HG02610 (cell line): Measurements from ENCODE around the gene STUB1.
A peak's percentile ranks its signal among the peaks of the same experiment; 100 is the strongest.
"Not testable (repeated sequence)": the region's sequence is repeated elsewhere in the genome, so short reads cannot be mapped to it uniquely, and the experiment has no call there.

ENCODE experiments used
- ATAC-seq: cut with Tn5 transposase; IDR thresholded peaks from one replicate; pipeline ENCODE4 v1.9.1; 2021; ENCODE audit warnings: mild to moderate bottlenecking, moderate library complexity; ENCODE audit not compliant: unreplicated experiment

Gene STUB1

DNA sequence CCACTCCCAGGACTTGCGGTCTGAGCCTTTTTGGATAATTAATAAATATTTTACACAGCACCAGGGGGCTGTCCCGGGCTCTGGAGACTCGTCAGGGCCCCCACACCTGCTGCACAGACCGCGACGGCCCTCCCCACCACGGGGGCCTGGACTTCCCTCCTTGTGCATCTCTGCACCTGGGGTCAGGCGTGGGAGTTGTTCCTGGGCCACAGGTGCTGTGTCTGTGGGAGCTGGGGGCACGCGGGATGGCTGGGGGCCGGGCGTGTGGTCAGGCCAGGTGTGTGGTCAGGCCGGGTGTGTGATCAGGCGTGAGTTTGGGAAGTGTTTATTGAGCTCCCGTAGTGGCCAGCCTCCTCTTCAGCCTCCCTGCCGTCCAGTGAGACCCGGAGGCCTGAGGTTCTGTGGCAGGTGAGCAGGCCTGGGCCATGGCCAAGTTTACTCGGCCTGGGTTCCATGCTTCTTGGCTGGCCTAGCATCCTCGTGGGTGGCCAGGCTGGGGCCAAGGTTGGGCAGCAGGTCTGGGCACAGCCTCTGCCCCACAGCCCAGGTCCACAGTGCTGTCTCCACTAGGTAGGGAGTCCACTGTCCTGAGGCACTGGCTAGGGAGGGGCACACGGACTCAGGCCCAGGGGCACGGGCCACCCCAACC lies 1.9 kb upstream of the STUB1 start:
- no peak for ATAC-seq

DNA sequence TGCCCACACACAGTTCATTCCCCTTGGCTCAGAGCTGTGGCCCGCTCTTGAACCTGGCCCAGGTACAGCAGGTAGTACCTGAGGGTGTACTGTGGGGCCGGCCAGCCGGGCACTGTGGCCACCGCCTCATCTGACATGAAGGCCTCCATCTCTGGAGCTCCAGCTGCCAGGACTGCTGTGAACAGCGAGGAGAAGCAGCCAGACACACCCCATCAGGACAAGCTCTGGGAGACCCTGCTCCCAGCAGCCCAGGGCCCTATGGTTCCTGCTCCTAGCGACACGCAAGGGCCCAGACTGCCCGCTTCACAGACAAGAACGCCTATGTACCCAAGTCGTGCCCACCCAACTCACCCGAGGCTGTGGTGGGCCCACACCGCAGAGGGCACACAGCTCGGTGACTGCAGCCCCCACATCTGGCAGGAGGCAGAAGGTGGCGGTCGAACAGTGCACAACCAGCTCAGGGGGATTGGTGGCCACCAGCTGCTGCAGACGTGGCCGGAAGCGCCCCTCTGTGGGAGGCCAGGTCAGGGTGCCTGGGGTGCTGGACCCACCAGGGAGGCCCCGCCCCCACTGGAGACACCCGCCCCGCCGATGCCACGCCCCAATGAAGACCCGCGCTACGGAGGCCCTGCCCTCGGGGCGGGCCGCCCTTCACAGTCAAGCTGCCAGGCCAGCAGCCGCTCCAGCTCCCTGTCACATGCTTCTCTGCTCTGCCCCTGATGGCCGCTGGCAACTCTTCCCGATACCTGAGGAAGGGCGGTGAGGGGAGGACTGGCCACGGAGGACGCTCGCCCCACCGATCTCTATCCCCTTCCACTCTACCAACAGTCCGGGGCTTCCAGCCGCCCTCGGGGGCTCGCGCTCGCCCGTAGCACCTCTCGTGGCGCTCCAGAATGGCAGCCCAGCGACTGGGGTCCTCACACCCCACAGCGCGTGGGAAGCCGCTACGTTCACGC lies 1.1 kb upstream of the STUB1 start:
- ATAC-seq: no peak

DNA sequence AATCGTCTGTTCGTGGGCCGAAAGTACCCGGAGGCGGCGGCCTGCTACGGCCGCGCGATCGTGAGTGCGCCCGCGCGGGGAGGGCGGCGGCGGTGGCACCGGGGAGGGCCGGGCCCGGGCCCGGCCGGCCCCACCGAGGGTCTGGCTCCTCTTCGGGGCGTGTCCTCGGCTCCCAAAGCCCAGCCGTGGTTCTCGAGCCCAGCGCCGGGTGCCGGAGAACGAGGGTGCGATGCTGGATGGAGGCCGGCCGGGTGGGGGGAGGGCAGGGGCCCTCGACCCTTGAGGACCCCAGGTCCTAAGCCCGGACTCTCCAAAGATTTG lies 375 bp downstream of the STUB1 start:
- ATAC-seq: no peak

DNA sequence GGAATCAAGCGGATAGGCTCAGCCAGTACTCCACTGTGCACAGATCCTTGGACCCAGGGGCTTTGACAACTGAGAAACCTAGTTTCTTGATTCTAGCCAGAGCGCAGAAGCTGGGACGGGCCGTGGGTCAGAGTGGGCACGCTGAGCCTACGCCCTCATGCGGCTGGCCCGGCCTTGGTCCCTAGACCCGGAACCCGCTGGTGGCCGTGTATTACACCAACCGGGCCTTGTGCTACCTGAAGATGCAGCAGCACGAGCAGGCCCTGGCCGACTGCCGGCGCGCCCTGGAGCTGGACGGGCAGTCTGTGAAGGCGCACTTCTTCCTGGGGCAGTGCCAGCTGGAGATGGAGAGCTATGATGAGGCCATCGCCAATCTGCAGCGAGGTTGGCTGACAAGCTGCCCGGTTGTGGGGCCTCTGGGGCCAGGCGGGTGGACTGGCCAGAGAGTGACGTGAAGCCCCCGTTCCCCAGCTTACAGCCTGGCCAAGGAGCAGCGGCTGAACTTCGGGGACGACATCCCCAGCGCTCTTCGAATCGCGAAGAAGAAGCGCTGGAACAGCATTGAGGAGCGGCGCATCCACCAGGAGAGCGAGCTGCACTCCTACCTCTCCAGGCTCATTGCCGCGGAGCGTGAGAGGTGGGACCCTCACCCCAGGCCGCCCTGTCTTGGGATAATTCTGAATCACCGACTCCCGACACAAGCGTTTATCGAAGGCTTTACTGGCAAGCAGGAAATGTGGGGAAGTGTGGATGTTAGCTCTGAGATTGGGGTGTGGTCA lies 946 bp downstream of the STUB1 start:
- no peak for ATAC-seq

DNA sequence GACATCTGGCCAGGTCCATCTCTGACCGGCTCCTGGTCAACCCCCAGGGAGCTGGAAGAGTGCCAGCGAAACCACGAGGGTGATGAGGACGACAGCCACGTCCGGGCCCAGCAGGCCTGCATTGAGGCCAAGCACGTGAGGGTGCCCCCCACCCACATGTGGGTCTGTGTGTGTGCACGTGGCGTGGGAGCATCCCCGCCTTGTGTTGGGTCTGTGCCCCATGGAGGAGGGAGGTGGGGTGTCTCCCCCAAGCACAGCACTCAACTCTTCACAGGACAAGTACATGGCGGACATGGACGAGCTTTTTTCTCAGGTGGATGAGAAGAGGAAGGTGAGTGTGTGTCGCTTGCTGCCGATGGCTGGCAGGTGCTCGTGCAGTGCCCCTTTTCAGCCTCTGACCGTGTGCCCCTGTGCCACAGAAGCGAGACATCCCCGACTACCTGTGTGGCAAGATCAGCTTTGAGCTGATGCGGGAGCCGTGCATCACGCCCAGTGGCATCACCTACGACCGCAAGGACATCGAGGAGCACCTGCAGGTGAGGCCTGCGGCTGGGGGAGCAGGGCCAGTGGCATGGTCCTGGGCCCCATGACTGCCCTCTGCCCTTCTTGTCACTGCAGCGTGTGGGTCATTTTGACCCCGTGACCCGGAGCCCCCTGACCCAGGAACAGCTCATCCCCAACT lies 1.7 kb downstream of the STUB1 start:
- no peak for ATAC-seq

DNA sequence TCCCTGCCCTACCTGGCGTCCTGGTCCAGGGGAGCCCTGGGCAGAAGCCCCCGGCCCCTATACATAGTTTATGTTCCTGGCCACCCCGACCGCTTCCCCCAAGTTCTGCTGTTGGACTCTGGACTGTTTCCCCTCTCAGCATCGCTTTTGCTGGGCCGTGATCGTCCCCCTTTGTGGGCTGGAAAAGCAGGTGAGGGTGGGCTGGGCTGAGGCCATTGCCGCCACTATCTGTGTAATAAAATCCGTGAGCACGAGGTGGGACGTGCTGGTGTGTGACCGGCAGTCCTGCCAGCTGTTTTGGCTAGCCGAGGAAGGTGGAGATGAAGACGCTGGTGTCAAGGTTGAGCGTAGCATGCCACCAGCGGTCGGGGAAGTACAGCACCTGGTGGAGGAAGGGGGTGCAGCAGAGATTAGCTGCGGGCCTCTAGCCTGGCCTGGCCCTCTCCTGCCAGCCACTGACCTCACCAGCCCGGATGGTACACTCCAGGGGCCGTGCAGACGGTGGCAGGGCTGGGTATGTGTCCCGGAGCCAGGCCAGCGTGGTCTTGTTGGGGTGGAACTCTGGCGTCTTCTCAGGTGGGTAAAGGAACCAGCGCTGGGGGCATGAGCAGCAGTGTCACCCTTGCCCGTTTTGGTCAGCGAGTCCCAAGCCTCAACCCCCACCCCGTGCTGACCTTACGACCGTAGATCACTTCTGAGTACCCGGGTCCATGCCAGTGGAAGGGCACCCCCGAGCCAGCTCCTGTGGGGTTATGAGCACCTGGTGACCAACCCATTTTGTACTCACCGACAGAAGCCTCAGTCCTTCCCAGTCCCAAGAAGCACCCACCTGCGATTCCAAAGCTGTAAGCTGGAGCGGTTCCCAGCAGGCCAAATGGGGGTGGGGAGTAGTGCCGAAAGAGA lies 2.5 kb downstream of the STUB1 start:
- no peak for ATAC-seq

DNA sequence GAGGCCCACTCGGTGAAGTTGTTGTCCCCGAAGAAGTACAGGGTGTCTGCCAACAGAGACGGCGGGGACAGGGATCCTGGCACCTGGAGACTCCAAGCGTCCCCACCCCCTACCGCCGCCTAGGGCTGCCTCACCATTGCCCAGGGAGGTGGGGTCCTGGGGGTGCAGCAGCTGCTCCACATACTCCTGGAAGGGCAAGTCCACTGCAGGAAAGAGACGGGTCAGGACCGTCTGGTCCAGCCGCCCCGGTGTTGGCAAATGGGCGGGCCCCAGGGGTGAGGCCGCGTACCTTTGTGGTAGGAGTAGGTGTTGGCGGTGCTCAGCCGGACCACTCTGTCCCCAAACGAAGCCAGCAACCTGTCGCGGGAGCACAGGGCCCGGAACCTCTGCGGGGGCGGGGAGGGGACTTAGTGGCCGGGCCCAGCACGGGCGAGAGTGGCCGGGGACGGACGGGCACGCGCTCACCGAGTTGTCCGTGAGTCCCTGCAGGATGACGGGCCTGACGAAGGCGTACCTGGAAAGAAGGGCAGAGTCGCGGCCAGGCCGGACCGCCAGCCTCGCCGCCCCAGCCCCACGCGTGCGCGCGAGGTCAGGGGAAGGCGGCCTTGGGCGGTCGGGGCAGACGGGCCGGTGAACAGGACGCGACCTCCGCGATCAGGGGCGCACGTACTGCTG lies 3.3 kb downstream of the STUB1 start:
- ATAC-seq: no peak

DNA sequence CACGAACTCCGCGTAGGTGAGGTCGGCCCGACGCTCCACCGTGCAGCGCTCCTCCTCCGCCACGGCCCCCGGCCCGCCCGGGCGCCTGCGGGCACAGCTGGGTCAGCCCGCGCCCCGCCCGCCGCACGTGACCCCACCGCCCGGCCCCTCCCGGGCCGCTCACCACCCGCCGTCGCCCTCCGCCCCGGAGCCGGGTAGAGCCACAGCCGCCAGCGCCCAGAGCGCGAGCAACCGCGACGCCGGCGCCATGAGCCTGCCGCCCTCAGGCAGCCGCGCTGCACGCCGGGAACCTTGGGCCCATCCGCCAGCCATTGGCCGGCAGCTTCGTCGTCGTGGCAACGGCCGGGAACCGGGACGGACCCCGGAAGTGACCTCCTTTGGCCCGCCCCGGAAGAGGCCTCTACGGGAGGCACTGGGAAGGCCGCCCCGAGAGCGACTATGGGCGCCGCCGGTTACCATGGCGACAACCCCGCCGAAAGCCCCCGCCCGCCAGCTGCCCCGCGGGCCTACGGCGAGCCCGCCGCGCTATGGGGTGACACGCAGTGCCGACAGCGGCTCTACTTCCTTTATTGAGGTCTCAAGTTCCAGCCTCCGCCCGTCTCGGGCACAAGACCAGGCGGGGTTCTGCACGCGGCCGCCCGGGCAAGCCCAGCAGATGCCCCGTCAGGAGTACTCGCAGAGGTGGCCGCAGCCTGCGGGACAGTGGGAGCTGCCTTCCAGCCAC lies 4.0 kb downstream of the STUB1 start, which contains the start of gene JMJD8:
Gene JMJD8 (minus strand): TSS at position 264 of the 724 bp plus-strand sequence. CDS start 15 bp downstream, at position 249.
- peak; percentile 60 for ATAC-seq

DNA sequence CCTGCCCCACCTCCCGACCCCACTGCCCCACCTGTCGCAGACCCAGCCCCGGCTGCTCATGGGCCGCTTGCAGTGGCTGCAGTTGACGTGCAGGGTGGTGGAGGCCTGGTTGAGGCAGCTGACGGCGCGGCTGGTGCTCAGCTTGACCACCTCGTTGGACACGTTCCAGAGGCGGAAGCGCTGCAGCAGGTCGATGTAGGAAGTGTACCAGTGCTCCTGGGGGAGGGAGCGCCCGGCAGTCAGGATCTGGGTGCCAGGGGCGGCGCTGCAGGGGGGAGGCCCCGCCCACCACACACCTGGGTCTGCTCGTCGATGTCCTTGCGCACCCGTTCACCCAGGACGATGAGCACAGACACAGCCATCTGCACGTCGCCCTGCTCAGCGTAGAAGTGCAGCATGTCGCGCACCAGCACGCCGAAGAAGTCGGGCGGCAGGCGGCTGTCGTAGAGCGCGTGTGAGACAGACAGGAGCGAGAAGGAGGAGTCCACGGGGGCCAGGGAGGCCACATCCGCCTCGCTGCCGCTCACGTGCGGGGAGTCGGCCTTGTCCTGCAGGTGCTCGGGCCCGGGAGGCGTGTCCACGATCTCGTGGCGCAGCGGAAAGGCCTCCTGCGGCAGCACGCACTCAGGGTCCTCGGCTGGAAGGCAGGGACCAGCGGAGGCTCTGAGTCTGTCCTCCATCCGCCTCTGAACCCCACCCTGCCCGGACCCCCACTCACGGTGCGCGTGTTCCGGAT lies 4.9 kb downstream of the STUB1 start:
- no peak for ATAC-seq

DNA sequence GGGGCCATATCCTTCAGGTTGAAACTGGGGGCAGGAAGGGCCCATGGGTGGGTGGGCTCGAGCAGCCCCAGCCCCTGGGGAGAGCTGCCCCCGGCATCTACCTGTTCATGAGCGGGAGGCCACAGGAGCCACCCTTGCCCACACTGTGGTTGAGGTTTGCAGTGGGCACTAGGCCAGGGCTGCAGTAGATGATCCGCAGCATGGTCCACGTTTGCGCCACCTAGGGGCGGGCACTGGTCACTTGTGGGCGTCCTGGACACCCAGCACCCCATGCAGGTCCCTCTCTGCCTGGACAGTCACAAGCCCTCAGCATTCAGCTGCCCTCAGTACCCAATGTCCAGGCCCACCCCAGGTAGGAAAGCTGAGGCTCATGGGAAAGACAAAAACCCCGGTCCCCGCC lies 5.8 kb downstream of the STUB1 start:
- ATAC-seq: no peak

- no peak for ATAC-seq
These were observed 6.5 kb downstream of the STUB1 start for GRCh38 chr16:686459-687260.

DNA sequence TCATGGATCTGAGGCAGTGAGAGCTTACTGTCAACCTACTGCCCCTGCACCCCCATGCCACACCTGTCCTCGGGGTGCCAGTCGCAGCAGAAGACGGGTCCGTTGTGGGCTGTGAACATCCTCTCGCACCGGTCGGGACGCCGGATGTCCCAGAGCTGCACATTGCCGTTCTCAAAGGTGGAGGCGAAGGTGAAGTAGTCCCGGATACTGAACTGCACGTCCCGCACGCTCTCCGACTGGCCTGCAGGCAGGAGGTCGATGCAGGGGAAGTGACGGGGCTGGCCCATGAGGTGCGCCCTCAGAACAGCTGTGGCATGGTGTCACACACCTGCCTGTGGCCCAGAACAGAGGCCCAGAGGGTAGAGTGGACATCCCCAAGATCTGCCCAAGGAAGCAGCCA lies 7.3 kb downstream of the STUB1 start:
- no peak for ATAC-seq

- no peak for ATAC-seq
These were observed 9.1 kb downstream of the STUB1 start for GRCh38 chr16:689175-689897.

DNA sequence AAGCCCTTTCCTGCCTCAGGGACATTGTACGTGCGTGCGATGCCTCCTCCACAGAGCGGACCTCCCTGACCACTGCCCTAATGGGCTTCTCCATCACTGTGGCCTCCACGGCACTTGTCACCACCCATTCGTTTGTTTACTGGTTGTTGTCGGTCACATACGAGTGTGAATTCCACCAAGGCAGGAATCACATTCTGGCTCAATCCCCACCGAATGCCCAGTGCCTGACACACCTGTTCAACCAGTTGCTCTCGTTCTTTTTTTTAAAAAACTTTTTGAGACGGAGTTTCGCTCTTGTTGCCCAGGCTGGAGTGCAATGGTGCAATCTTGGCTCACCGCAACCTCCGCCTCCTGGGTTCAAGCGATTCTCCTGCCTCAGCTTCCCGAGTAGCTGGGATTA lies 11.0 kb downstream of the STUB1 start:
- not testable (repeated sequence) for ATAC-seq

GRCh38 chr16:692356-693108 lies 12.3 kb downstream of the STUB1 start:
- no peak for ATAC-seq

GRCh38 chr16:693364-693763 lies 13.2 kb downstream of the STUB1 start:
- no peak for ATAC-seq
